ENCODE results near the gene NEGR1. TPM values are rescaled to one million over a fixed set of nuclear protein-coding genes. Genes with fewer than 3 reads are reported as not detected.

NEGR1 gene
- total RNA-seq, 6 donors from 2014 or later: 3.1 to 14.7 (median 8.9) TPM

DNA sequence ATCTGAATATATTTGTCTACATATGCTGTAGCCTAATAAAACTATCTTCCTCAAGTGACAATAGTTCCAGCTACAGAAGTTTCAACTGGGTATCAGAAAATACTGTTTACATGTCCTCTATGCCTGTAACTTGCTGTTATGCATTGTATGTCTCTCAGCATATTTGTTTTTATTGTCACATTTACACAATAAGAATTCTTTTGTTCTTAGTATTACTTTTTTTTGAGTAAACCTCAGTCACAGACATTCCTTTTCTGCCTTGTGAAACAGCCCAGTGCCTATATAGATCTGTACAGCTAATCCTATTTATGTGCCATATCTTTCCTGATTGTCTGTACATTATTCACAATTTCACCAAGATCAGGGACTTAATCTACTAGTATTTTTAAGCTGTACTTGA lies 565.2 kb downstream of the NEGR1 start:
- TF ChIP-seq EP300 (IDR thresholded peaks at IDR 0.05): no peak
- TF ChIP-seq POLR2AphosphoS5 (IDR thresholded peaks at IDR 0.05): no peak
- no peak for TF ChIP-seq POLR2A (IDR thresholded peaks at IDR 0.05)
- TF ChIP-seq, protein P1, sequence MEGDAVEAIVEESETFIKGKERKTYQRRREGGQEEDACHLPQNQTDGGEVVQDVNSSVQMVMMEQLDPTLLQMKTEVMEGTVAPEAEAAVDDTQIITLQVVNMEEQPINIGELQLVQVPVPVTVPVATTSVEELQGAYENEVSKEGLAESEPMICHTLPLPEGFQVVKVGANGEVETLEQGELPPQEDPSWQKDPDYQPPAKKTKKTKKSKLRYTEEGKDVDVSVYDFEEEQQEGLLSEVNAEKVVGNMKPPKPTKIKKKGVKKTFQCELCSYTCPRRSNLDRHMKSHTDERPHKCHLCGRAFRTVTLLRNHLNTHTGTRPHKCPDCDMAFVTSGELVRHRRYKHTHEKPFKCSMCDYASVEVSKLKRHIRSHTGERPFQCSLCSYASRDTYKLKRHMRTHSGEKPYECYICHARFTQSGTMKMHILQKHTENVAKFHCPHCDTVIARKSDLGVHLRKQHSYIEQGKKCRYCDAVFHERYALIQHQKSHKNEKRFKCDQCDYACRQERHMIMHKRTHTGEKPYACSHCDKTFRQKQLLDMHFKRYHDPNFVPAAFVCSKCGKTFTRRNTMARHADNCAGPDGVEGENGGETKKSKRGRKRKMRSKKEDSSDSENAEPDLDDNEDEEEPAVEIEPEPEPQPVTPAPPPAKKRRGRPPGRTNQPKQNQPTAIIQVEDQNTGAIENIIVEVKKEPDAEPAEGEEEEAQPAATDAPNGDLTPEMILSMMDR (IDR thresholded peaks at IDR 0.05): no peak
- DNase-seq (no peak), ATAC-seq (ENCODE audit: low FRiP score in 2 of 2) (no peak)
- Histone ChIP-seq H3K27me3 (no peaks in the 10 kb centered on the region), H3K9me3 (peaks cover 0 to 9% (median 3%) of the 10 kb centered on the region in 4 donors), H3K36me3 (no peaks in the 10 kb centered on the region), H3K27ac (no peak overlapping the region), H3K4me3 (no peak overlapping the region), H3K4me1 (no peaks in the 10 kb centered on the region)

DNA sequence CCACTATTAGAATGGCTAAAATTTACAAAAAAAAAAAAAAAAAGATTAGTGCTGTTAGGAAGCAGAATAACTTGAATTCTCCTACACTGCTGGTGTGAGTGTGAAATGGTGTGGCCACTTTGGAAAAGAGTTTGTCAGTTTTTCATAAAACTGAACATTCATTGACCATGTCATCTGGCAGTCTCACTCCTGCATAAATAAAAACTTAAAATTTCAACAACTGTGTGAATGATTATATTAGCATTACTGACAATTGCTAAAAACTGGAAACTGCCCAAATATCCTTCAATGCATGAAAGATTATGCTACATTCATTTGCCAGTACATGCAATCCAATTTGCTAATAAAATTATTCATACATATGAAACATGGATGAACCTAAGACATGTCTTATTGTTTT lies 570.9 kb downstream of the NEGR1 start:
- peaks cover 0 to 9% (median 3%) of the 10 kb centered on the region in 4 donors for H3K9me3 ChIP-seq
- no peak overlapping the region for H3K27ac ChIP-seq
- DNase-seq (no peak), ATAC-seq (ENCODE audit: low FRiP score in 2 of 2) (no peak)
- no peaks in the 10 kb centered on the region for H3K36me3 ChIP-seq
- H3K4me3 ChIP-seq: no peak overlapping the region
- H3K27me3 ChIP-seq: no peaks in the 10 kb centered on the region
- H3K4me1 ChIP-seq: no peaks in the 10 kb centered on the region
- TF ChIP-seq POLR2AphosphoS5 (IDR thresholded peaks at IDR 0.05) (no peak), POLR2A (IDR thresholded peaks at IDR 0.05) (no peak), EP300 (IDR thresholded peaks at IDR 0.05) (no peak)
- TF ChIP-seq, protein P1 (IDR thresholded peaks at IDR 0.05): no peak

DNA sequence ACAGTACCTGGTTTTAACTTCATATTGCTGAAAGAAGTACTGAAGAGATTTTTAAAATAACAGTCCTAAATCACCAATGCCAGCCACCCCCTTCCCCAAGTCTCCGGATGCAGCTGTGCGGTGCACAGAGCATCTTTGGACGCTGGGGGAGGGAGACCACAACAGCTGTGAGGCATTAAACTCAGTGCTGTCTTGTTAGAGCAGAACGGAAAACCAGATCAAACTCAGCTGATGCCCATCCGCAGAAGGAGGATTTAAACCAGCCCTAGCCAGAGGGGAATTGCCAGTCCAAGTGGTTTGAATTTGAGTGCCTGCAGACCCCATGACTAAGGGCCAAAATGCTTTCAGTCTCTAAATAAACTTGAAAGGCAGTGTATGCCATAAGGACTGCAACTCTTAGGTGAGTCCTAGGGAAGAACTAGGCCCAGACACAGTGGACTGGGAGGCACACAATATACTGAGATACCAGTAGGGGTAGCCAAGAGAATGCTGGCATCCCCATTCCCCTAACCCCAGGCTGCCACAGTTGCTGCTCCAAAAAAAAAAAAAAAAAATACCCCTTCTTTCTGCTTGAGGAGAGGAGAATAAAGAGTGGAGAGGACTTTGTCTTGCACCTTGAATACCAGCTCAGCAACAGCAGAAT lies 576.2 kb downstream of the NEGR1 start:
- ATAC-seq (ENCODE audit: low FRiP score in 2 of 2) (peak in 1 of 2 donors; percentile 62), DNase-seq (no peak)
- no peak overlapping the region for H3K4me3 ChIP-seq
- H3K4me1 ChIP-seq: no peaks in the 10 kb centered on the region
- no peak overlapping the region for H3K27ac ChIP-seq
- H3K27me3 ChIP-seq: no peaks in the 10 kb centered on the region
- WGBS, 2 donors: 66 to 73% methylated on average over 5 of the region's 5 CpGs
- no peak for TF ChIP-seq EP300 (IDR thresholded peaks at IDR 0.05)
- TF ChIP-seq, protein P1 (IDR thresholded peaks at IDR 0.05): no peak
- no peak for TF ChIP-seq POLR2A (IDR thresholded peaks at IDR 0.05)
- no peaks in the 10 kb centered on the region for H3K36me3 ChIP-seq
- H3K9me3 ChIP-seq: peaks cover 0 to 5% (median 0%) of the 10 kb centered on the region in 4 donors

DNA sequence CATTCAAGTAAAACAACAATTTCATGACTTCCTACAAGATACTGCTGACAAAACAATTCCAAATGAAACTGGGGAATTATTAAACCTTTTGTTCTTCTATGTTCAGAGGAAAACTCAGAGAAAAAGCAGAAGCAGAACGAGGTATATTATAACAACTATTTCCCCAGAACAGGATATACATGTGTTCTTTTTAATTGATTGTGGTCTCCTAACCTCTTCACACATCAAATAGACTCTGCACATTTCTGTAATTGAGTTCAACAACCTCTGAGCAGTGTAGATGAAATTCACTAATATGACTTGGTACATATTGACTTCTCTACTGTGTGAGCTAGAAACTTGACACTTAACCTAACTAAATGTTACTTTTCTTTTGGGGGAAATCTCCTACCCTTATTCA lies 584.2 kb downstream of the NEGR1 start:
- TF ChIP-seq, protein P1 (IDR thresholded peaks at IDR 0.05): no peak
- no peak for TF ChIP-seq POLR2A (IDR thresholded peaks at IDR 0.05)
- TF ChIP-seq POLR2AphosphoS5 (IDR thresholded peaks at IDR 0.05): no peak
- no peak for DNase-seq
- ATAC-seq (ENCODE audit: low FRiP score in 2 of 2): no peak
- H3K36me3 ChIP-seq: no peaks in the 10 kb centered on the region
- no peaks in the 10 kb centered on the region for H3K9me3 ChIP-seq
- H3K27me3 ChIP-seq: no peaks in the 10 kb centered on the region
- WGBS, 2 donors: 44 to 50% methylated on average over 1 of the region's 1 CpG
- H3K4me3 ChIP-seq: no peak overlapping the region
- no peak overlapping the region for H3K27ac ChIP-seq
- H3K4me1 ChIP-seq: no peaks in the 10 kb centered on the region

DNA sequence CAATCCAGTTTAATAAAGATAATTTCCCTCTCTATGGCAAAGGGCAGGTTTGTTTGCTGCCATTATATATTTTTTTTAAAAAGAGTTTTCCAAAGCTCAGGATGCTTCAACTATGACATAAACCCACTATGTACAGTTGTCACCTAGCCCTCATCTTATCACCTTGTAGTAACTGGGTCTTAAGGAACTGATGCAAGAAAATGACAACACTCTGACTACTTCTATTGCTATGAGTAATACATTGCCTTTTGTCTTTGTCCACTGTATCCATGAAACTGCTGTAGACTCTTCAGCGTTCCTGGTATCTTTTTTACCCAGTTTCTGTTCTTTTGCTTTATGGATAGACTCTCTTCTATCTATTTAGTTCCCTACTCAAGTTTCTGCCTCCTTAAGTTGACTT lies 586.5 kb downstream of the NEGR1 start:
- WGBS, 2 donors: 77 to 79% methylated on average over 1 of the region's 1 CpG
- Histone ChIP-seq H3K27ac (no peak overlapping the region), H3K9me3 (no peaks in the 10 kb centered on the region), H3K4me3 (no peak overlapping the region), H3K36me3 (no peaks in the 10 kb centered on the region), H3K27me3 (no peaks in the 10 kb centered on the region), H3K4me1 (no peaks in the 10 kb centered on the region)
- ATAC-seq (ENCODE audit: low FRiP score in 2 of 2) (no peak), DNase-seq (no peak)
- no peak for TF ChIP-seq POLR2A (IDR thresholded peaks at IDR 0.05)
- TF ChIP-seq, protein P1 (IDR thresholded peaks at IDR 0.05): no peak
- TF ChIP-seq EP300 (IDR thresholded peaks at IDR 0.05): no peak
- no peak for TF ChIP-seq POLR2AphosphoS5 (IDR thresholded peaks at IDR 0.05)

All from upper lobe of left lung (tissue), 6 donors.